ENCODE data around the gene MED12L. TPM values are rescaled to one million over a fixed set of nuclear protein-coding genes. Genes with fewer than 3 reads are reported as not detected.

The MED12L gene
- total and polyA plus RNA-seq, 9 of the 15 experiments (the other 6 are each of a cell fraction or from before 2014, with no cell fraction given) = not detected

DNA sequence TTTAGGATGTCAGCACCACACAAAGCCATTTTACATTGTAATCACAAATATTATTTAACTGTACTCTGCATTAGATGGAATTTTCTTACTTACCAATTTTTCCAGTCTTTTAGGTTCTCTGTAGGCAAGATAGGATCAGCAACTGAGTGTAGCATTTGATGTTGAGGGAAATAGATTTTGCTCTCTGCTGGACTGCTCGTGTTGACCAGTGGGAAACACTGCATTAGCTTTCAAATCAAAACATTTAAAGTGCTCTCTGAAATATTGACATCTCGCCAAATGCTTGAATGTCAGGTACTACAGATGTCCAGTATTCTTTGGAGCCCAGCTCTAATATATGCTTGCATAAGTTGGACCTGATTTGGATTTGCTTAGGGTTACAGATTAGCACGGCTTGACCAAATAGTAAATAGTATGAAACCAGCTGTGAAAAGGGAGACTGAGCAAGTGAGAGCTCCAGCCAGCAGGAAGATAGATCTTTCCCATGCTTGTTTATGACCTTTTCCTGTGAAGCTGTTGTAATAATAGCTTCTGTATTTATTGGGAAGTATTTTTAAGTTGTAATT lies 163.4 kb downstream of the MED12L start (continued):
- TF ChIP-seq, protein P1, sequence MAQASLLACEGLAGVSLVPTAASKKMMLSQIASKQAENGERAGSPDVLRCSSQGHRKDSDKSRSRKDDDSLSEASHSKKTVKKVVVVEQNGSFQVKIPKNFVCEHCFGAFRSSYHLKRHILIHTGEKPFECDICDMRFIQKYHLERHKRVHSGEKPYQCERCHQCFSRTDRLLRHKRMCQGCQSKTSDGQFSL (CRISPR knock-in tag; IDR thresholded peaks at IDR 0.05) = no peak
- TF ChIP-seq, protein P1 (tag; IDR thresholded peaks at IDR 0.05) = no peak
- no peak for TF ChIP-seq EGR1 (conservative IDR thresholded peaks at IDR 0.05)
- no peak for TF ChIP-seq ZNF431 (CRISPR knock-in tag; IDR thresholded peaks at IDR 0.05)
- no peak for TF ChIP-seq HOXB6 (CRISPR knock-in tag; IDR thresholded peaks at IDR 0.05; ENCODE audit: borderline replicate concordance)
- TF ChIP-seq RBFOX2 (IDR thresholded peaks at IDR 0.05; ENCODE audit: low read depth, low read length) = no peak

DNA sequence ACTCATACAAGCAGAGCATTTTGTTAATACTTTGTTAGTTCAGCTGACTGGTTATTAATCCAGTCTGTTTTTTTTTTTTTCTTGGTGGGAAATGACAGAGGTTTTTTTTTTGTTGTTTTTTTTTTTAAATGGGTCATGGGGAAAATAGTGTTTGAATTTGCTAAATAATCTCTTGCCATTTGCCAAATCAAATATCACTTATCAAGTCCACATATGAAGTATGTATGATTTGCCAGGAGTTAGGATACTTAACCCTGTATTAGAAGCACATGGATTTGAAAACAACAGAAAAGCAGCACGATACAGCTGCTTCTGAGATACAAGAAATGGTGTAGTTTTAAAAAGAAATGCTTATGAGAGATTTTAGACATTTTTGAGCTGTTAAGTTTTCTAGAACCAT lies 171.3 kb downstream of the MED12L start:
- in situ Hi-C loops (cut with MboI) = no loop called here

More for the DNA sequence above, 171.3 kb downstream of the MED12L start:
- FAIRE-seq (no peak), ATAC-seq (no peak), DNase-seq (ENCODE audit: extremely low read depth in 1 of 4, low spot score in 3 of 4) (no peak)
- H3K9me1 ChIP-seq (ENCODE audit: control insufficient read depth, insufficient read depth, low read length) = no peaks in the 10 kb centered on the region
- no peaks in the 10 kb centered on the region for H3K79me2 ChIP-seq (ENCODE audit: control insufficient read depth, insufficient read depth, low read length)
- TF ChIP-seq, protein P2, sequence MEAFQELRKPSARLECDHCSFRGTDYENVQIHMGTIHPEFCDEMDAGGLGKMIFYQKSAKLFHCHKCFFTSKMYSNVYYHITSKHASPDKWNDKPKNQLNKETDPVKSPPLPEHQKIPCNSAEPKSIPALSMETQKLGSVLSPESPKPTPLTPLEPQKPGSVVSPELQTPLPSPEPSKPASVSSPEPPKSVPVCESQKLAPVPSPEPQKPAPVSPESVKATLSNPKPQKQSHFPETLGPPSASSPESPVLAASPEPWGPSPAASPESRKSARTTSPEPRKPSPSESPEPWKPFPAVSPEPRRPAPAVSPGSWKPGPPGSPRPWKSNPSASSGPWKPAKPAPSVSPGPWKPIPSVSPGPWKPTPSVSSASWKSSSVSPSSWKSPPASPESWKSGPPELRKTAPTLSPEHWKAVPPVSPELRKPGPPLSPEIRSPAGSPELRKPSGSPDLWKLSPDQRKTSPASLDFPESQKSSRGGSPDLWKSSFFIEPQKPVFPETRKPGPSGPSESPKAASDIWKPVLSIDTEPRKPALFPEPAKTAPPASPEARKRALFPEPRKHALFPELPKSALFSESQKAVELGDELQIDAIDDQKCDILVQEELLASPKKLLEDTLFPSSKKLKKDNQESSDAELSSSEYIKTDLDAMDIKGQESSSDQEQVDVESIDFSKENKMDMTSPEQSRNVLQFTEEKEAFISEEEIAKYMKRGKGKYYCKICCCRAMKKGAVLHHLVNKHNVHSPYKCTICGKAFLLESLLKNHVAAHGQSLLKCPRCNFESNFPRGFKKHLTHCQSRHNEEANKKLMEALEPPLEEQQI (IDR thresholded peaks at IDR 0.05) = no peak
- TF ChIP-seq, protein P3, sequence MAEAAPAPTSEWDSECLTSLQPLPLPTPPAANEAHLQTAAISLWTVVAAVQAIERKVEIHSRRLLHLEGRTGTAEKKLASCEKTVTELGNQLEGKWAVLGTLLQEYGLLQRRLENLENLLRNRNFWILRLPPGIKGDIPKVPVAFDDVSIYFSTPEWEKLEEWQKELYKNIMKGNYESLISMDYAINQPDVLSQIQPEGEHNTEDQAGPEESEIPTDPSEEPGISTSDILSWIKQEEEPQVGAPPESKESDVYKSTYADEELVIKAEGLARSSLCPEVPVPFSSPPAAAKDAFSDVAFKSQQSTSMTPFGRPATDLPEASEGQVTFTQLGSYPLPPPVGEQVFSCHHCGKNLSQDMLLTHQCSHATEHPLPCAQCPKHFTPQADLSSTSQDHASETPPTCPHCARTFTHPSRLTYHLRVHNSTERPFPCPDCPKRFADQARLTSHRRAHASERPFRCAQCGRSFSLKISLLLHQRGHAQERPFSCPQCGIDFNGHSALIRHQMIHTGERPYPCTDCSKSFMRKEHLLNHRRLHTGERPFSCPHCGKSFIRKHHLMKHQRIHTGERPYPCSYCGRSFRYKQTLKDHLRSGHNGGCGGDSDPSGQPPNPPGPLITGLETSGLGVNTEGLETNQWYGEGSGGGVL (CRISPR knock-in tag; IDR thresholded peaks at IDR 0.05) = no peak
- TF ChIP-seq MCM2 (IDR thresholded peaks at IDR 0.05; ENCODE audit: low read depth) (no peak), ADNP (tag; IDR thresholded peaks at IDR 0.05) (no peak), POLR3G (IDR thresholded peaks at IDR 0.05; ENCODE audit: extremely low read depth, insufficient read length, insufficient replicate concordance) (no peak)
- TF ChIP-seq, protein P4, sequence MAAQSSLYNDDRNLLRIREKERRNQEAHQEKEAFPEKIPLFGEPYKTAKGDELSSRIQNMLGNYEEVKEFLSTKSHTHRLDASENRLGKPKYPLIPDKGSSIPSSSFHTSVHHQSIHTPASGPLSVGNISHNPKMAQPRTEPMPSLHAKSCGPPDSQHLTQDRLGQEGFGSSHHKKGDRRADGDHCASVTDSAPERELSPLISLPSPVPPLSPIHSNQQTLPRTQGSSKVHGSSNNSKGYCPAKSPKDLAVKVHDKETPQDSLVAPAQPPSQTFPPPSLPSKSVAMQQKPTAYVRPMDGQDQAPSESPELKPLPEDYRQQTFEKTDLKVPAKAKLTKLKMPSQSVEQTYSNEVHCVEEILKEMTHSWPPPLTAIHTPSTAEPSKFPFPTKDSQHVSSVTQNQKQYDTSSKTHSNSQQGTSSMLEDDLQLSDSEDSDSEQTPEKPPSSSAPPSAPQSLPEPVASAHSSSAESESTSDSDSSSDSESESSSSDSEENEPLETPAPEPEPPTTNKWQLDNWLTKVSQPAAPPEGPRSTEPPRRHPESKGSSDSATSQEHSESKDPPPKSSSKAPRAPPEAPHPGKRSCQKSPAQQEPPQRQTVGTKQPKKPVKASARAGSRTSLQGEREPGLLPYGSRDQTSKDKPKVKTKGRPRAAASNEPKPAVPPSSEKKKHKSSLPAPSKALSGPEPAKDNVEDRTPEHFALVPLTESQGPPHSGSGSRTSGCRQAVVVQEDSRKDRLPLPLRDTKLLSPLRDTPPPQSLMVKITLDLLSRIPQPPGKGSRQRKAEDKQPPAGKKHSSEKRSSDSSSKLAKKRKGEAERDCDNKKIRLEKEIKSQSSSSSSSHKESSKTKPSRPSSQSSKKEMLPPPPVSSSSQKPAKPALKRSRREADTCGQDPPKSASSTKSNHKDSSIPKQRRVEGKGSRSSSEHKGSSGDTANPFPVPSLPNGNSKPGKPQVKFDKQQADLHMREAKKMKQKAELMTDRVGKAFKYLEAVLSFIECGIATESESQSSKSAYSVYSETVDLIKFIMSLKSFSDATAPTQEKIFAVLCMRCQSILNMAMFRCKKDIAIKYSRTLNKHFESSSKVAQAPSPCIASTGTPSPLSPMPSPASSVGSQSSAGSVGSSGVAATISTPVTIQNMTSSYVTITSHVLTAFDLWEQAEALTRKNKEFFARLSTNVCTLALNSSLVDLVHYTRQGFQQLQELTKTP (IDR thresholded peaks at IDR 0.05; ENCODE audit: low read depth in 1 of 2, partially characterized antibody in 2 of 2) = no peak
- no TSS peak for BruUV-seq (replicated peaks)
- no peaks in the 10 kb centered on the region for H4K20me1 ChIP-seq (replicated peaks; ENCODE audit: control insufficient read depth, insufficient read depth, low read length)
- no peak overlapping the region for H3K4me2 ChIP-seq (ENCODE audit: insufficient read depth, low read length)
- intact Hi-C loops (cut with micrococcal nuclease) = no loop called here
- H3K4me3 ChIP-seq = no peak overlapping the region
- no peaks in the 10 kb centered on the region for H3K4me1 ChIP-seq (replicated peaks in 1 of 2; ENCODE audit: control insufficient read depth in 2 of 2, insufficient read depth in 2 of 2, low read length in 2 of 2)
- ChIA-PET CTCF (ENCODE audit: low intra/inter-chr PET ratio) (no interaction called here), POLR2A (no interaction called here)
- no peaks in the 10 kb centered on the region for H3K9me3 ChIP-seq (replicated peaks; ENCODE audit: control insufficient read depth, insufficient read depth, low read depth, low read length)
- H3K27me3 ChIP-seq (ENCODE audit: control insufficient read depth in 2 of 2, insufficient read depth in 2 of 2, low read length in 2 of 2) = peaks cover 0 to 7% of the 10 kb centered on the region in 2 experiments; a peak in 2 of 5 replicates
- H2AFZ ChIP-seq (ENCODE audit: low read depth, low read length) = no peak overlapping the region
- no peaks in the 10 kb centered on the region for H3K36me3 ChIP-seq (ENCODE audit: control insufficient read depth, insufficient read depth, low read length)
- 0% methylated on average over 1 of the region's 1 CpG for WGBS (ENCODE audit: insufficient coverage, low coverage, missing lambda C conversion rate)
- no peak overlapping the region for H3K27ac ChIP-seq (ENCODE audit: extremely low read depth, low read depth, low read length)
- no peak overlapping the region for H3K9ac ChIP-seq (ENCODE audit: insufficient read depth in 1 of 2, low read depth in 2 of 2, low read length in 2 of 2)

All from K562 (cell line).